SU-DHL-6 (cell line): Measurements from ENCODE around the gene NEU4.
"Not testable (repeated sequence)": the region's sequence is repeated elsewhere in the genome, so short reads cannot be mapped to it uniquely, and the experiment has no call there.

Experiments used
- EZH2phosphoT487 ChIP-seq: fragments of 200-600 bp; sonication (generic), shearing (Covaris generic); conservative IDR thresholded peaks from 2 replicates; pipeline ENCODE4 v1.6.1; 2018; ENCODE audit warnings: mild to moderate bottlenecking, antibody characterized with exemption, low read length, moderate library complexity, mixed read lengths
- TF ChIP-seq, protein P1 (sequence below): fragments of 200-600 bp; sonication (generic); IDR thresholded peaks from one replicate; pipeline ENCODE4 v1.5.1; 2017; ENCODE audit warnings: antibody characterized with exemption, mild to moderate bottlenecking, low read length, moderate library complexity; ENCODE audit not compliant: insufficient read depth, poor library complexity, severe bottlenecking

DNA sequence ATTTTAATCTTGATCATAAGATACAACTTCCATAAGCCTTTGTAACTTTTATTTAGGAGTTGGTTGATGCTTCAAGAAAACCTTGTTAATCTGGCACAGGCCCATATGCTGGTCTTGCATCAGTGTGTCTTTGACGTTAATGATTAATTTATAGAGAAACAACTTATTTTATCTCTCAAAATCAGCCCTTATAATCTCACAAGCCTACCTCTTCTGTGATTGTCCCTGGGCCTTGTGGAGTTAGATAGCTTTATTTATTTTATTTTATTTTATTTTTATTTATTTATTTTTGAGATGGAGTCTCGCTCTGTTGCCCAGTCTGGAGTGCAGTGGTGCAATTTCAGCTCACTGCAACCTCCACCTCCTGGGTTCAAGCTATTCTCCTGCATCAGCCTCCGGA lies 26.9 kb upstream of the NEU4 start:
- TF ChIP-seq, protein P1, sequence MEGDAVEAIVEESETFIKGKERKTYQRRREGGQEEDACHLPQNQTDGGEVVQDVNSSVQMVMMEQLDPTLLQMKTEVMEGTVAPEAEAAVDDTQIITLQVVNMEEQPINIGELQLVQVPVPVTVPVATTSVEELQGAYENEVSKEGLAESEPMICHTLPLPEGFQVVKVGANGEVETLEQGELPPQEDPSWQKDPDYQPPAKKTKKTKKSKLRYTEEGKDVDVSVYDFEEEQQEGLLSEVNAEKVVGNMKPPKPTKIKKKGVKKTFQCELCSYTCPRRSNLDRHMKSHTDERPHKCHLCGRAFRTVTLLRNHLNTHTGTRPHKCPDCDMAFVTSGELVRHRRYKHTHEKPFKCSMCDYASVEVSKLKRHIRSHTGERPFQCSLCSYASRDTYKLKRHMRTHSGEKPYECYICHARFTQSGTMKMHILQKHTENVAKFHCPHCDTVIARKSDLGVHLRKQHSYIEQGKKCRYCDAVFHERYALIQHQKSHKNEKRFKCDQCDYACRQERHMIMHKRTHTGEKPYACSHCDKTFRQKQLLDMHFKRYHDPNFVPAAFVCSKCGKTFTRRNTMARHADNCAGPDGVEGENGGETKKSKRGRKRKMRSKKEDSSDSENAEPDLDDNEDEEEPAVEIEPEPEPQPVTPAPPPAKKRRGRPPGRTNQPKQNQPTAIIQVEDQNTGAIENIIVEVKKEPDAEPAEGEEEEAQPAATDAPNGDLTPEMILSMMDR = not testable (repeated sequence)
- TF ChIP-seq EZH2phosphoT487 = not testable (repeated sequence)
